GM20431 (cell line): ENCODE results near the gene NUTM2E.
"Not testable (repeated sequence)": the region's sequence is repeated elsewhere in the genome, so short reads cannot be mapped to it uniquely, and the experiment has no call there.

ENCODE experiments used
- in situ Hi-C: fragments of 300-500 bp; cut with MseI, MboI; formaldehyde crosslinking; loops from one replicate; pipeline ENCODE4 v1.15.0; 2020; ENCODE audit warnings: low sequenced_read_pairs; ENCODE audit not compliant: unreplicated experiment

Gene NUTM2E

GRCh38 chr10:79862269-79862668 lies 35.7 kb downstream of the NUTM2E start:
- in situ Hi-C loops: not testable (repeated sequence)

- in situ Hi-C loops: not testable (repeated sequence)
These were observed 36.3 kb downstream of the NUTM2E start for GRCh38 chr10:79862803-79863202.

- in situ Hi-C loops: not testable (repeated sequence)
These were observed 40.5 kb downstream of the NUTM2E start for GRCh38 chr10:79866903-79867551.

GRCh38 chr10:79868023-79868422 lies 41.5 kb downstream of the NUTM2E start:
- in situ Hi-C loops: not testable (repeated sequence)

- in situ Hi-C loops: not testable (repeated sequence)
These were observed 43.0 kb downstream of the NUTM2E start for GRCh38 chr10:79869439-79870097.

GRCh38 chr10:79871729-79872128 lies 45.2 kb downstream of the NUTM2E start:
- in situ Hi-C loops: not testable (repeated sequence)
